K562 (cell line): ENCODE data around the gene PARP4.

Experiments used
- CBX2 ChIP-seq: fragments of 200-600 bp; sonication (generic); IDR thresholded peaks from one replicate; pipeline ENCODE4 v1.6.1; 2012; ENCODE audit warnings: mild to moderate bottlenecking, low read length, inconsistent platforms; ENCODE audit not compliant: insufficient read depth, poor library complexity, severe bottlenecking
- TARDBP ChIP-seq: fragments of 450-650 bp; IDR thresholded peaks from 2 replicates; pipeline ENCODE4 v1.6.1; 2016

- no peak for TF ChIP-seq TARDBP
- TF ChIP-seq CBX2: no peak
These were observed 11.6 kb downstream of the PARP4 start for GRCh38 chr13:24500977-24501376.
